Mucosa of rectum (tissue), 2 donors: ENCODE data around the gene HIRA.
A peak's percentile ranks its signal among the peaks of the same experiment; 100 is the strongest.

Experiments
- H3K27ac ChIP-seq, 2 donors: one replicate each; pipeline ENCODE4 v1.7.0; 2013; ENCODE audit warnings: inconsistent platforms in 2 of 2, low read depth in 2 of 2, low read length in 2 of 2
- H3K27me3 ChIP-seq, 2 donors: one replicate each; pipeline ENCODE4 v1.7.0; 2013; ENCODE audit warnings: low read length in 2 of 2; ENCODE audit not compliant: control insufficient read depth in 2 of 2, insufficient read depth in 2 of 2
- H3K36me3 ChIP-seq, 2 donors: one replicate each; pipeline ENCODE4 v1.7.0; 2013; ENCODE audit warnings: low read length in 2 of 2; ENCODE audit not compliant: control insufficient read depth in 2 of 2, insufficient read depth in 2 of 2
- H3K4me1 ChIP-seq, 2 donors: one replicate each; pipeline ENCODE4 v1.7.0; 2013; ENCODE audit warnings: low read length in 2 of 2, mild to moderate bottlenecking in 1 of 2; ENCODE audit not compliant: control insufficient read depth in 2 of 2, insufficient read depth in 2 of 2
- H3K4me3 ChIP-seq, 2 donors: one replicate each; pipeline ENCODE4 v1.7.0; 2013; ENCODE audit warnings: low read length in 2 of 2
- H3K9ac ChIP-seq, 2 donors: one replicate each; pipeline ENCODE4 v1.7.0; 2013; ENCODE audit warnings: low read length in 2 of 2, low read depth in 1 of 2, mild to moderate bottlenecking in 1 of 2
- H3K9me3 ChIP-seq, 2 donors: one replicate each; pipeline ENCODE4 v1.7.0; 2013; ENCODE audit warnings: low read length in 2 of 2; ENCODE audit not compliant: control insufficient read depth in 2 of 2
- donor health status: healthy.
- donor health status: Normal muscosa, but diverticular disease.

The HIRA gene

GRCh38 chr22:19290400-19291217 is 140.9 kb downstream of the HIRA start:
- H3K9ac ChIP-seq: peak overlapping the region; percentile 8 to 76
- H3K36me3 ChIP-seq: no peaks in the 10 kb centered on the region
- H3K27me3 ChIP-seq: peaks cover 0 to 3% of the 10 kb centered on the region in 2 donors
- peak overlapping the region; percentile 66 to 73 for H3K4me3 ChIP-seq
- H3K27ac ChIP-seq: no peak overlapping the region
- no peaks in the 10 kb centered on the region for H3K9me3 ChIP-seq
- H3K4me1 ChIP-seq: peaks cover 17 to 20% of the 10 kb centered on the region in 2 donors

GRCh38 chr22:19289475-19290161 is 141.9 kb downstream of the HIRA start:
- H3K4me3 ChIP-seq: no peak overlapping the region
- H3K9me3 ChIP-seq: no peaks in the 10 kb centered on the region
- peaks cover 0 to 3% of the 10 kb centered on the region in 2 donors for H3K27me3 ChIP-seq
- no peak overlapping the region for H3K27ac ChIP-seq
- H3K36me3 ChIP-seq: no peaks in the 10 kb centered on the region
- H3K9ac ChIP-seq: no peak overlapping the region
- peaks cover 17 to 20% of the 10 kb centered on the region in 2 donors for H3K4me1 ChIP-seq

GRCh38 chr22:19287889-19288288 is 143.6 kb downstream of the HIRA start:
- peaks cover 17 to 19% of the 10 kb centered on the region in 2 donors for H3K4me1 ChIP-seq
- no peak overlapping the region for H3K27ac ChIP-seq
- no peaks in the 10 kb centered on the region for H3K36me3 ChIP-seq
- H3K9me3 ChIP-seq: no peaks in the 10 kb centered on the region
- H3K27me3 ChIP-seq: peaks cover 0 to 3% of the 10 kb centered on the region in 2 donors
- H3K9ac ChIP-seq: no peak overlapping the region
- H3K4me3 ChIP-seq: no peak overlapping the region

- no peaks in the 10 kb centered on the region for H3K9me3 ChIP-seq
- H3K9ac ChIP-seq: no peak overlapping the region
- no peak overlapping the region for H3K4me3 ChIP-seq
- no peak overlapping the region for H3K27ac ChIP-seq
- H3K4me1 ChIP-seq: peaks cover 12 to 13% of the 10 kb centered on the region in 2 donors
- H3K27me3 ChIP-seq: peaks cover 0 to 3% of the 10 kb centered on the region in 2 donors
- H3K36me3 ChIP-seq: no peaks in the 10 kb centered on the region
Measured at GRCh38 chr22:19287076-19287707, 144.3 kb downstream of the HIRA start.

- Histone ChIP-seq H3K9ac (no peak overlapping the region), H3K27me3 (peaks cover 0 to 3% of the 10 kb centered on the region in 2 donors), H3K4me1 (peaks cover 5 to 7% of the 10 kb centered on the region in 2 donors), H3K9me3 (no peaks in the 10 kb centered on the region), H3K27ac (no peak overlapping the region), H3K4me3 (no peak overlapping the region), H3K36me3 (no peaks in the 10 kb centered on the region)
Measured at GRCh38 chr22:19285831-19286230, 145.7 kb downstream of the HIRA start.
